ENCODE data around the gene ARID1A.
"Not testable (repeated sequence)": the region's sequence is repeated elsewhere in the genome, so short reads cannot be mapped to it uniquely, and the experiment has no call there.

DNA sequence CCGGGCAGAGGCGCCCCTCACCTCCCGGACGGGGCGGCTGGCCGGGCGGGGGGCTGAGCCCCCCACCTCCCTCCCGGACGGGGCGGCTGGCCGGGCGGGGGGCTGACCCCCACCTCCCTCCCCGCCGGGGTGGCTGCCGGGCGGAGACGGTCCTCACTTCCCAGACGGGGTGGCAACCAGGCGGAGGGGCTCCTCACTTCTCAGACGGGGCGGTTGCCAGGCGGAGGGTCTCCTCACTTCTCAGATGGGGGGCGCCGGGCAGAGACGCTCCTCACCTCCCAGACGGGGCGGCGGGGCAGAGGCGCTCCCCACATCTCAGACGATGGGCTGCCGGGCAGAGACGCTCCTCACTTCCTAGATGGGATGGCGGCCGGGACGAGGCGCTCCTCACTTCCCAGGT, 108.1 kb downstream of the ARID1A start:
- not testable (repeated sequence) for TF ChIP-seq SP2 (IDR thresholded peaks at IDR 0.05; ENCODE audit: low read length); POLR2A (IDR thresholded peaks at IDR 0.05; ENCODE audit: control extremely low read depth in 1 of 2, low read depth in 2 of 2, low read length in 2 of 2); EP300 (IDR thresholded peaks at IDR 0.05; ENCODE audit: borderline replicate concordance in 1 of 2, low read depth in 2 of 2, low read length in 2 of 2); EZH2 (IDR thresholded peaks at IDR 0.05; ENCODE audit: low read depth, low read length, severe bottlenecking); SIN3A (conservative IDR thresholded peaks at IDR 0.05 in 1 of 2, IDR thresholded peaks at IDR 0.05 in 1 of 2; ENCODE audit: low read depth in 1 of 2, low read length in 2 of 2); NANOG (IDR thresholded peaks at IDR 0.05; ENCODE audit: insufficient read depth, low read depth, low read length, poor library complexity, severe bottlenecking); SP1 (IDR thresholded peaks at IDR 0.05; ENCODE audit: low read depth, low read length); CEBPB (IDR thresholded peaks at IDR 0.05; ENCODE audit: low read depth, low read length); CREB1 (IDR thresholded peaks at IDR 0.05)
- TF ChIP-seq, protein P1, sequence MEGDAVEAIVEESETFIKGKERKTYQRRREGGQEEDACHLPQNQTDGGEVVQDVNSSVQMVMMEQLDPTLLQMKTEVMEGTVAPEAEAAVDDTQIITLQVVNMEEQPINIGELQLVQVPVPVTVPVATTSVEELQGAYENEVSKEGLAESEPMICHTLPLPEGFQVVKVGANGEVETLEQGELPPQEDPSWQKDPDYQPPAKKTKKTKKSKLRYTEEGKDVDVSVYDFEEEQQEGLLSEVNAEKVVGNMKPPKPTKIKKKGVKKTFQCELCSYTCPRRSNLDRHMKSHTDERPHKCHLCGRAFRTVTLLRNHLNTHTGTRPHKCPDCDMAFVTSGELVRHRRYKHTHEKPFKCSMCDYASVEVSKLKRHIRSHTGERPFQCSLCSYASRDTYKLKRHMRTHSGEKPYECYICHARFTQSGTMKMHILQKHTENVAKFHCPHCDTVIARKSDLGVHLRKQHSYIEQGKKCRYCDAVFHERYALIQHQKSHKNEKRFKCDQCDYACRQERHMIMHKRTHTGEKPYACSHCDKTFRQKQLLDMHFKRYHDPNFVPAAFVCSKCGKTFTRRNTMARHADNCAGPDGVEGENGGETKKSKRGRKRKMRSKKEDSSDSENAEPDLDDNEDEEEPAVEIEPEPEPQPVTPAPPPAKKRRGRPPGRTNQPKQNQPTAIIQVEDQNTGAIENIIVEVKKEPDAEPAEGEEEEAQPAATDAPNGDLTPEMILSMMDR (IDR thresholded peaks at IDR 0.05; ENCODE audit: control extremely low read depth in 1 of 3, insufficient read depth in 1 of 3, low read depth in 1 of 3, low read length in 3 of 3) = not testable (repeated sequence)
- TF ChIP-seq, protein P2, sequence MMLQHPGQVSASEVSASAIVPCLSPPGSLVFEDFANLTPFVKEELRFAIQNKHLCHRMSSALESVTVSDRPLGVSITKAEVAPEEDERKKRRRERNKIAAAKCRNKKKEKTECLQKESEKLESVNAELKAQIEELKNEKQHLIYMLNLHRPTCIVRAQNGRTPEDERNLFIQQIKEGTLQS (IDR thresholded peaks at IDR 0.05; ENCODE audit: insufficient read depth, low read depth, low read length) = not testable (repeated sequence)
- TF ChIP-seq, protein P3, sequence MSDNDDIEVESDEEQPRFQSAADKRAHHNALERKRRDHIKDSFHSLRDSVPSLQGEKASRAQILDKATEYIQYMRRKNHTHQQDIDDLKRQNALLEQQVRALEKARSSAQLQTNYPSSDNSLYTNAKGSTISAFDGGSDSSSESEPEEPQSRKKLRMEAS (IDR thresholded peaks at IDR 0.05) = not testable (repeated sequence)
- TF ChIP-seq, protein P4, sequence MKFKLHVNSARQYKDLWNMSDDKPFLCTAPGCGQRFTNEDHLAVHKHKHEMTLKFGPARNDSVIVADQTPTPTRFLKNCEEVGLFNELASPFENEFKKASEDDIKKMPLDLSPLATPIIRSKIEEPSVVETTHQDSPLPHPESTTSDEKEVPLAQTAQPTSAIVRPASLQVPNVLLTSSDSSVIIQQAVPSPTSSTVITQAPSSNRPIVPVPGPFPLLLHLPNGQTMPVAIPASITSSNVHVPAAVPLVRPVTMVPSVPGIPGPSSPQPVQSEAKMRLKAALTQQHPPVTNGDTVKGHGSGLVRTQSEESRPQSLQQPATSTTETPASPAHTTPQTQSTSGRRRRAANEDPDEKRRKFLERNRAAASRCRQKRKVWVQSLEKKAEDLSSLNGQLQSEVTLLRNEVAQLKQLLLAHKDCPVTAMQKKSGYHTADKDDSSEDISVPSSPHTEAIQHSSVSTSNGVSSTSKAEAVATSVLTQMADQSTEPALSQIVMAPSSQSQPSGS (IDR thresholded peaks at IDR 0.05; ENCODE audit: low read length) = not testable (repeated sequence)

All from H1 (cell line).